Measurements from ENCODE around the gene UBE2J1. TPM values are rescaled to one million over a fixed set of nuclear protein-coding genes. Genes with fewer than 3 reads are reported as not detected.

The UBE2J1 gene
- total and polyA plus RNA-seq, 10 of the 15 experiments (the other 5 are each of a cell fraction or from before 2014, with no cell fraction given): 48.7 to 131 (median 90.0) TPM

- H3K9ac ChIP-seq (ENCODE audit: control insufficient read depth, insufficient read depth, low read length): no peak overlapping the region
- H2AFZ ChIP-seq (ENCODE audit: control insufficient read depth, low read depth, low read length): no peak overlapping the region
- SMC1A ChIA-PET (ENCODE audit: uncharacterized antibody, unreplicated experiment): interaction anchor here (0.8 kb wide), 1 partner anchor 57 kb away, joined by 3 read pairs; no protein-coding TSS in a partner anchor
- peaks cover 6% of the 10 kb centered on the region for H3K4me1 ChIP-seq (ENCODE audit: control insufficient read depth, insufficient read depth, low read length)
- ATAC-seq: no peak; the same call in 2 of the 3 replicates
- 82% methylated on average over 13 of the region's 13 CpGs for WGBS (ENCODE audit: insufficient coverage, insufficient replicate concordance, low lambda C conversion rate, missing lambda C conversion rate)
- in situ Hi-C loops (cut with MboI): no loop called here
- intact Hi-C loops (cut with micrococcal nuclease; ENCODE audit: unreplicated experiment): no loop called here
- TF ChIP-seq TAF1 (IDR thresholded peaks at IDR 0.05; ENCODE audit: borderline replicate concordance, low read depth, low read length) (no peak), NR2F1 (conservative IDR thresholded peaks at IDR 0.05) (no peak), BCLAF1 (IDR thresholded peaks at IDR 0.05) (no peak), MTA2 (IDR thresholded peaks at IDR 0.05; ENCODE audit: low read depth) (no peak), PML (IDR thresholded peaks at IDR 0.05; ENCODE audit: low read length) (no peak), E2F8 (IDR thresholded peaks at IDR 0.05; ENCODE audit: low read depth, partially characterized antibody) (no peak), SIN3A (IDR thresholded peaks at IDR 0.05; ENCODE audit: low read depth, low read length) (no peak), RAD21 (IDR thresholded peaks at IDR 0.05; ENCODE audit: insufficient read depth, low read depth, low read length) (no peak), CREB1 (IDR thresholded peaks at IDR 0.05; ENCODE audit: low read depth) (no peak), BCL11A (IDR thresholded peaks at IDR 0.05; ENCODE audit: low read depth, low read length) (no peak)
- POLR2A ChIA-PET: no interaction called here
- no peaks in the 10 kb centered on the region for H3K79me2 ChIP-seq (ENCODE audit: control insufficient read depth, insufficient read depth, low read length)
- FAIRE-seq: no peak
- BruUV-seq (replicated peaks): no TSS peak
- CTCF ChIA-PET: interaction anchor here (1.2 to 1.6 kb wide), 2 partner anchors 57 to 82 kb away, joined by 3 to 4 read pairs; no protein-coding TSS in a partner anchor
- no peak for DNase-seq (ENCODE audit: low read depth, low spot score)
- H4K20me1 ChIP-seq (ENCODE audit: control insufficient read depth, insufficient read depth): no peaks in the 10 kb centered on the region
- H3K4me3 ChIP-seq: no peak overlapping the region
- no peaks in the 10 kb centered on the region for H3K27me3 ChIP-seq (replicated peaks in 1 of 2; ENCODE audit: control insufficient read depth in 2 of 2, insufficient read depth in 2 of 2, low read length in 1 of 2)
- no peaks in the 10 kb centered on the region for H3K9me3 ChIP-seq (replicated peaks; ENCODE audit: control insufficient read depth, insufficient read depth, low read length)
- no peak overlapping the region for H3K27ac ChIP-seq (ENCODE audit: control insufficient read depth, insufficient read depth)
- no peak overlapping the region for H3K4me2 ChIP-seq (ENCODE audit: control insufficient read depth, insufficient read depth)
- RAD21 ChIA-PET (ENCODE audit: unreplicated experiment): interaction anchor here (1.1 to 1.6 kb wide), 3 partner anchors 7 to 77 kb away, joined by 3 to 6 read pairs (median 3); no protein-coding TSS in a partner anchor
- H3K36me3 ChIP-seq (ENCODE audit: control insufficient read depth in 2 of 2, insufficient read depth in 2 of 2, low read length in 1 of 2): no peaks in the 10 kb centered on the region
Measured at GRCh38 chr6:89290401-89291155, 61.9 kb downstream of the UBE2J1 start.
